Kidney tubule cell (primary cell): ENCODE measurements around the gene PRSS2.

ENCODE experiments used
- DNase-seq: peaks from one replicate; pipeline ENCODE4 v3.0.0-alpha.2; 2018; ENCODE audit warnings: low spot score

PRSS2 gene

GRCh38 chr7:142787034-142787768 is 16.4 kb downstream of the PRSS2 start:
- DNase-seq: no peak

- no peak for DNase-seq
These were observed 17.0 kb downstream of the PRSS2 start for GRCh38 chr7:142787783-142788182.

GRCh38 chr7:142788303-142789289 is 17.8 kb downstream of the PRSS2 start:
- DNase-seq: no peak

GRCh38 chr7:142789441-142789840 is 18.7 kb downstream of the PRSS2 start:
- no peak for DNase-seq

GRCh38 chr7:142790056-142790455 is 19.3 kb downstream of the PRSS2 start:
- DNase-seq: no peak

GRCh38 chr7:142790555-142790954 is 19.8 kb downstream of the PRSS2 start:
- DNase-seq: no peak

- no peak for DNase-seq
These were observed 20.7 kb downstream of the PRSS2 start for GRCh38 chr7:142791502-142791901.

GRCh38 chr7:142792129-142792528 is 21.4 kb downstream of the PRSS2 start:
- no peak for DNase-seq

- no peak for DNase-seq
These were observed 21.8 kb downstream of the PRSS2 start for GRCh38 chr7:142792593-142792992.

- peak; percentile 56 for DNase-seq
These were observed 22.4 kb downstream of the PRSS2 start for GRCh38 chr7:142793156-142793555.

- peak; percentile 61 for DNase-seq
These were observed 24.6 kb downstream of the PRSS2 start for GRCh38 chr7:142795339-142795863.

- DNase-seq: no peak
These were observed 25.3 kb downstream of the PRSS2 start for GRCh38 chr7:142796001-142796500.

- no peak for DNase-seq
These were observed 26.0 kb downstream of the PRSS2 start for GRCh38 chr7:142796501-142797390.

GRCh38 chr7:142797391-142798377 is 26.9 kb downstream of the PRSS2 start:
- no peak for DNase-seq

GRCh38 chr7:142798451-142799436 is 28.0 kb downstream of the PRSS2 start:
- DNase-seq: no peak

GRCh38 chr7:142799437-142799835 is 28.7 kb downstream of the PRSS2 start:
- no peak for DNase-seq

- no peak for DNase-seq
These were observed 29.3 kb downstream of the PRSS2 start for GRCh38 chr7:142800088-142800487.

GRCh38 chr7:142800699-142801260 is 30.0 kb downstream of the PRSS2 start:
- no peak for DNase-seq
